Measurements from ENCODE around the gene OR2C3. TPM values are rescaled to one million over a fixed set of nuclear protein-coding genes. Genes with fewer than 3 reads are reported as not detected.

OR2C3 gene
- total RNA-seq, 1 experiment from 2014 or later: not detected

GRCh38 chr1:247518613-247518891 is 17.7 kb downstream of the OR2C3 start:
- Histone ChIP-seq H3K27me3 (ENCODE audit: insufficient read depth, low read length) (no peaks in the 10 kb centered on the region), H3K4me3 (replicated peaks in 1 of 2; ENCODE audit: low read depth in 1 of 2, low read length in 2 of 2) (no peak overlapping the region), H3K9me2 (ENCODE audit: insufficient read depth) (no peaks in the 10 kb centered on the region), H4K20me1 (ENCODE audit: insufficient read depth) (no peaks in the 10 kb centered on the region), H3K9me3 (ENCODE audit: control insufficient read depth in 1 of 2, insufficient read depth in 1 of 2, low read depth in 1 of 2, low read length in 2 of 2) (no peaks in the 10 kb centered on the region), H2AFZ (ENCODE audit: low read depth, low read length, poor library complexity, severe bottlenecking) (no peak overlapping the region), H3K4me2 (ENCODE audit: low read length) (no peak overlapping the region), H3K27ac (ENCODE audit: low read depth, low read length) (no peak overlapping the region), H3K79me2 (ENCODE audit: insufficient read depth, low read length) (no peaks in the 10 kb centered on the region), H3K4me1 (ENCODE audit: control insufficient read depth in 1 of 2, insufficient read depth in 2 of 2, low read length in 2 of 2) (no peaks in the 10 kb centered on the region), H3K36me3 (ENCODE audit: control insufficient read depth in 1 of 2, insufficient read depth in 2 of 2, low read length in 2 of 2) (no peaks in the 10 kb centered on the region), H3K9ac (ENCODE audit: low read length) (no peak overlapping the region)
- ChIA-PET CTCF (no interaction called here), POLR2A (no interaction called here), RAD21 (ENCODE audit: low non-redundant PET in 1 of 2, low total read pairs in 2 of 2, uncharacterized antibody in 2 of 2, unreplicated experiment in 2 of 2) (no interaction called here)
- TF ChIP-seq, protein P1, sequence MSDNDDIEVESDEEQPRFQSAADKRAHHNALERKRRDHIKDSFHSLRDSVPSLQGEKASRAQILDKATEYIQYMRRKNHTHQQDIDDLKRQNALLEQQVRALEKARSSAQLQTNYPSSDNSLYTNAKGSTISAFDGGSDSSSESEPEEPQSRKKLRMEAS (IDR thresholded peaks at IDR 0.05): no peak
- TF ChIP-seq ELF1 (IDR thresholded peaks at IDR 0.05; ENCODE audit: borderline replicate concordance, low read depth) (no peak), POLR2AphosphoS5 (IDR thresholded peaks at IDR 0.05; ENCODE audit: low read depth, low read length) (no peak), ZNF274 (IDR thresholded peaks at IDR 0.05; ENCODE audit: low read depth, low read length) (no peak), RAD21 (IDR thresholded peaks at IDR 0.05; ENCODE audit: low read depth) (no peak), POLR2A (IDR thresholded peaks at IDR 0.05; ENCODE audit: borderline replicate concordance, extremely low read depth, insufficient read depth, insufficient read length) (no peak), ZFX (IDR thresholded peaks at IDR 0.05) (no peak), TCF7L2 (IDR thresholded peaks at IDR 0.05; ENCODE audit: borderline replicate concordance, extremely low read depth, insufficient read depth, insufficient read length) (no peak), EGR1 (IDR thresholded peaks at IDR 0.05; ENCODE audit: low read depth) (no peak), SIN3A (IDR thresholded peaks at IDR 0.05; ENCODE audit: low read depth) (no peak), CEBPB (IDR thresholded peaks at IDR 0.05; ENCODE audit: low read depth) (no peak), FOSL1 (IDR thresholded peaks at IDR 0.05; ENCODE audit: low read depth) (no peak), EZH2 (IDR thresholded peaks at IDR 0.05) (no peak), SP1 (IDR thresholded peaks at IDR 0.05; ENCODE audit: low read depth) (no peak)
- TF ChIP-seq, protein P2, sequence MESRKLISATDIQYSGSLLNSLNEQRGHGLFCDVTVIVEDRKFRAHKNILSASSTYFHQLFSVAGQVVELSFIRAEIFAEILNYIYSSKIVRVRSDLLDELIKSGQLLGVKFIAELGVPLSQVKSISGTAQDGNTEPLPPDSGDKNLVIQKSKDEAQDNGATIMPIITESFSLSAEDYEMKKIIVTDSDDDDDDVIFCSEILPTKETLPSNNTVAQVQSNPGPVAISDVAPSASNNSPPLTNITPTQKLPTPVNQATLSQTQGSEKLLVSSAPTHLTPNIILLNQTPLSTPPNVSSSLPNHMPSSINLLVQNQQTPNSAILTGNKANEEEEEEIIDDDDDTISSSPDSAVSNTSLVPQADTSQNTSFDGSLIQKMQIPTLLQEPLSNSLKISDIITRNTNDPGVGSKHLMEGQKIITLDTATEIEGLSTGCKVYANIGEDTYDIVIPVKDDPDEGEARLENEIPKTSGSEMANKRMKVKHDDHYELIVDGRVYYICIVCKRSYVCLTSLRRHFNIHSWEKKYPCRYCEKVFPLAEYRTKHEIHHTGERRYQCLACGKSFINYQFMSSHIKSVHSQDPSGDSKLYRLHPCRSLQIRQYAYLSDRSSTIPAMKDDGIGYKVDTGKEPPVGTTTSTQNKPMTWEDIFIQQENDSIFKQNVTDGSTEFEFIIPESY (IDR thresholded peaks at IDR 0.05; ENCODE audit: extremely low read depth, insufficient replicate concordance, low read length): no peak
- TF ChIP-seq, protein P3, sequence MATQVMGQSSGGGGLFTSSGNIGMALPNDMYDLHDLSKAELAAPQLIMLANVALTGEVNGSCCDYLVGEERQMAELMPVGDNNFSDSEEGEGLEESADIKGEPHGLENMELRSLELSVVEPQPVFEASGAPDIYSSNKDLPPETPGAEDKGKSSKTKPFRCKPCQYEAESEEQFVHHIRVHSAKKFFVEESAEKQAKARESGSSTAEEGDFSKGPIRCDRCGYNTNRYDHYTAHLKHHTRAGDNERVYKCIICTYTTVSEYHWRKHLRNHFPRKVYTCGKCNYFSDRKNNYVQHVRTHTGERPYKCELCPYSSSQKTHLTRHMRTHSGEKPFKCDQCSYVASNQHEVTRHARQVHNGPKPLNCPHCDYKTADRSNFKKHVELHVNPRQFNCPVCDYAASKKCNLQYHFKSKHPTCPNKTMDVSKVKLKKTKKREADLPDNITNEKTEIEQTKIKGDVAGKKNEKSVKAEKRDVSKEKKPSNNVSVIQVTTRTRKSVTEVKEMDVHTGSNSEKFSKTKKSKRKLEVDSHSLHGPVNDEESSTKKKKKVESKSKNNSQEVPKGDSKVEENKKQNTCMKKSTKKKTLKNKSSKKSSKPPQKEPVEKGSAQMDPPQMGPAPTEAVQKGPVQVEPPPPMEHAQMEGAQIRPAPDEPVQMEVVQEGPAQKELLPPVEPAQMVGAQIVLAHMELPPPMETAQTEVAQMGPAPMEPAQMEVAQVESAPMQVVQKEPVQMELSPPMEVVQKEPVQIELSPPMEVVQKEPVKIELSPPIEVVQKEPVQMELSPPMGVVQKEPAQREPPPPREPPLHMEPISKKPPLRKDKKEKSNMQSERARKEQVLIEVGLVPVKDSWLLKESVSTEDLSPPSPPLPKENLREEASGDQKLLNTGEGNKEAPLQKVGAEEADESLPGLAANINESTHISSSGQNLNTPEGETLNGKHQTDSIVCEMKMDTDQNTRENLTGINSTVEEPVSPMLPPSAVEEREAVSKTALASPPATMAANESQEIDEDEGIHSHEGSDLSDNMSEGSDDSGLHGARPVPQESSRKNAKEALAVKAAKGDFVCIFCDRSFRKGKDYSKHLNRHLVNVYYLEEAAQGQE (IDR thresholded peaks at IDR 0.05; ENCODE audit: low read depth): no peak
- no peak for ATAC-seq
- intact Hi-C loops (cut with micrococcal nuclease): no loop called here
- DNase-seq (ENCODE audit: low read depth, low spot score): no peak
- no TSS peak for BruUV-seq (replicated peaks)

Data from HCT116 (cell line).